Astrocyte (in vitro differentiated cells and primary cell): ENCODE data around the gene BAHD1. TPM values are rescaled to one million over a fixed set of nuclear protein-coding genes. Genes with fewer than 3 reads are reported as not detected.

ENCODE experiments used
- DNase-seq: peaks from one replicate; pipeline ENCODE4 v3.0.0-alpha.2; 2010; ENCODE audit warnings: low read depth
- FAIRE-seq: peaks from 2 replicates; lab custom pipeline; 2011; peaks lifted over from hg19 to GRCh38; lab: Jason Lieb, UNC
- H2AFZ ChIP-seq: 2 replicates; pipeline ENCODE4 v1.6.0; 2012; ENCODE audit warnings: low read depth, low read length, inconsistent platforms
- H3K27ac ChIP-seq: 2 replicates; pipeline ENCODE4 v1.5.1; 2011; ENCODE audit warnings: low read depth, low read length, inconsistent platforms
- H3K27me3 ChIP-seq: 2 replicates; pipeline ENCODE4 v1.6.0; 2011; ENCODE audit warnings: low read length, inconsistent platforms; ENCODE audit not compliant: insufficient read depth
- H3K36me3 ChIP-seq: 2 replicates; pipeline ENCODE4 v1.5.1; 2011; ENCODE audit warnings: low read length, inconsistent platforms; ENCODE audit not compliant: insufficient read depth
- H3K4me1 ChIP-seq: 2 replicates; pipeline ENCODE4 v1.5.1; 2011; ENCODE audit warnings: low read length, inconsistent platforms; ENCODE audit not compliant: insufficient read depth
- H3K4me2 ChIP-seq: 2 replicates; pipeline ENCODE4 v1.6.0; 2012; ENCODE audit warnings: low read length, inconsistent platforms
- H3K4me3 ChIP-seq: 2 replicates; pipeline ENCODE4 v1.5.1; 2011; ENCODE audit warnings: low read depth, mild to moderate bottlenecking, low read length, inconsistent platforms; ENCODE audit not compliant: insufficient read depth
- H3K79me2 ChIP-seq: 2 replicates; pipeline ENCODE4 v1.6.0; 2012; ENCODE audit warnings: mild to moderate bottlenecking, low read length, inconsistent platforms; ENCODE audit not compliant: insufficient read depth
- H3K9ac ChIP-seq: 2 replicates; pipeline ENCODE4 v1.6.0; 2012; ENCODE audit warnings: mild to moderate bottlenecking, low read length, inconsistent platforms
- H3K9me3 ChIP-seq: 2 replicates; pipeline ENCODE4 v1.5.1; 2012; ENCODE audit warnings: low read depth, mild to moderate bottlenecking, low read length, inconsistent platforms; ENCODE audit not compliant: insufficient read depth
- H4K20me1 ChIP-seq: 2 replicates; pipeline ENCODE4 v1.6.0; 2012; ENCODE audit warnings: low read length, inconsistent platforms; ENCODE audit not compliant: insufficient read depth
- H3K27ac Mint-ChIP-seq: one replicate; pipeline ENCODE4 v1.8.0; 2021; ENCODE audit warnings: mild to moderate bottlenecking, mixed read lengths; ENCODE audit not compliant: unreplicated experiment
- H3K27me3 Mint-ChIP-seq: one replicate; pipeline ENCODE4 v1.8.0; 2021; ENCODE audit warnings: low read depth, mixed read lengths; ENCODE audit not compliant: unreplicated experiment
- H3K36me3 Mint-ChIP-seq: one replicate; pipeline ENCODE4 v1.8.0; 2021; ENCODE audit warnings: low read depth, mixed read lengths; ENCODE audit not compliant: unreplicated experiment
- H3K4me1 Mint-ChIP-seq: one replicate; pipeline ENCODE4 v1.8.0; 2021; ENCODE audit warnings: low read depth, mixed read lengths; ENCODE audit not compliant: unreplicated experiment
- H3K4me3 Mint-ChIP-seq: one replicate; pipeline ENCODE4 v1.8.0; 2021; ENCODE audit warnings: mild to moderate bottlenecking, moderate library complexity, mixed read lengths; ENCODE audit not compliant: unreplicated experiment
- H3K9me3 Mint-ChIP-seq: one replicate; pipeline ENCODE4 v1.8.0; 2021; ENCODE audit warnings: mild to moderate bottlenecking, mixed read lengths; ENCODE audit not compliant: unreplicated experiment
- CTCF ChIP-seq: IDR thresholded peaks from 2 replicates; pipeline ENCODE4 v1.5.1; 2011; ENCODE audit warnings: low read depth, mild to moderate bottlenecking, inconsistent platforms, low read length, moderate library complexity; ENCODE audit not compliant: insufficient read depth
- EZH2 ChIP-seq: IDR thresholded peaks from 2 replicates; pipeline ENCODE4 v1.6.1; 2012; ENCODE audit warnings: mild to moderate bottlenecking, low read length, inconsistent platforms; ENCODE audit not compliant: insufficient read depth
- total RNA-seq: library from RNA; stranded (reverse); gene quantifications from 2 replicates; pipeline ENCODE4 v1.2.1, GENCODE V29; 2021

BAHD1 gene
- total RNA-seq, 1 donor from 2014 or later = 30.4 TPM

- no peak for TF ChIP-seq EZH2
- TF ChIP-seq CTCF = no peak
- Histone ChIP-seq H4K20me1 (no peaks in the 10 kb centered on the region), H3K27ac (no peak overlapping the region), H3K4me2 (peak overlapping the region; percentile 76), H3K79me2 (no peaks in the 10 kb centered on the region), H3K27me3 (peaks cover 68% of the 10 kb centered on the region), H3K4me3 (no peak overlapping the region), H3K36me3 (no peaks in the 10 kb centered on the region), H3K9me3 (no peaks in the 10 kb centered on the region), H2AFZ (no peak overlapping the region), H3K9ac (no peak overlapping the region), H3K4me1 (peaks cover 19% of the 10 kb centered on the region)
- H3K27ac Mint-ChIP-seq = peak overlapping the region; percentile 31
- FAIRE-seq = no peak
- peaks cover 18% of the 10 kb centered on the region for H3K4me1 Mint-ChIP-seq
- H3K4me3 Mint-ChIP-seq = peak overlapping the region; percentile 79
- H3K27me3 Mint-ChIP-seq = peaks cover 42% of the 10 kb centered on the region
- no peak for DNase-seq
- H3K9me3 Mint-ChIP-seq = no peaks in the 10 kb centered on the region
- peaks cover 3% of the 10 kb centered on the region for H3K36me3 Mint-ChIP-seq
These were observed 3.6 kb upstream of the BAHD1 start for GRCh38 chr15:40436892-40437751.

GRCh38 chr15:40437752-40438687, 2.7 kb upstream of the BAHD1 start:
- Histone ChIP-seq H2AFZ (no peak overlapping the region), H3K36me3 (no peaks in the 10 kb centered on the region), H3K4me2 (no peak overlapping the region), H3K27me3 (peaks cover 64% of the 10 kb centered on the region), H4K20me1 (peaks cover 8% of the 10 kb centered on the region), H3K9me3 (no peaks in the 10 kb centered on the region), H3K27ac (no peak overlapping the region), H3K4me3 (no peak overlapping the region), H3K79me2 (peaks cover 8% of the 10 kb centered on the region), H3K9ac (no peak overlapping the region), H3K4me1 (peaks cover 24% of the 10 kb centered on the region)
- H3K27ac Mint-ChIP-seq = peak overlapping the region; percentile 42
- H3K9me3 Mint-ChIP-seq = no peaks in the 10 kb centered on the region
- DNase-seq = no peak
- H3K36me3 Mint-ChIP-seq = peaks cover 3% of the 10 kb centered on the region
- H3K4me3 Mint-ChIP-seq = peak overlapping the region; percentile 89
- FAIRE-seq = no peak
- TF ChIP-seq CTCF (no peak), EZH2 (no peak)
- H3K4me1 Mint-ChIP-seq = peaks cover 18% of the 10 kb centered on the region
- H3K27me3 Mint-ChIP-seq = peaks cover 36% of the 10 kb centered on the region
